GM19467 (cell line): ENCODE data around the gene RASD2.

ENCODE experiments used
- ATAC-seq: cut with Tn5 transposase; IDR thresholded peaks from one replicate; pipeline ENCODE4 v1.9.1; 2021; ENCODE audit warnings: mild to moderate bottlenecking, moderate library complexity; ENCODE audit not compliant: unreplicated experiment

The RASD2 gene

GRCh38 chr22:35558719-35559118 lies 18.1 kb downstream of the RASD2 start:
- ATAC-seq = no peak

- ATAC-seq = no peak
These were observed 18.8 kb downstream of the RASD2 start for GRCh38 chr22:35559354-35560005.

GRCh38 chr22:35560366-35560765 lies 19.7 kb downstream of the RASD2 start:
- no peak for ATAC-seq

DNA sequence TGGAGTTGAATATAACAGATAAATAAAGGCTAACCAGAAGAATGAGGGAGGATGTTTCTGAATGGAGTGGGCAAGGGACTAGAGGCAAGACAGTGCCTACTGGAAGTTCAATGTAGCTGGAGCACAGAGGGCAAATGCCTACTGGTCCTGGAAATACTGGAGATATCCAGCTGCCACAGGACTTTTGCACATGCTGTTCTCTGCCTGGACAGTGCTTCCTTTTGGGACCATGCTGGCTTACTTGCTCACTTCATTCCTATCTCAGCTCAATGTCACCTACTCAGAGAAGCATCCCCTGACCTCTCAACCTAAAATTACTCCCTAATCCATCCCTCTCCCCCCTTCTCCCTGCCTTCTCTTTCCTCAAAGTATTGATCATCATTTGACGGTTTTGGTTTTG lies 20.2 kb downstream of the RASD2 start:
- no peak for ATAC-seq

DNA sequence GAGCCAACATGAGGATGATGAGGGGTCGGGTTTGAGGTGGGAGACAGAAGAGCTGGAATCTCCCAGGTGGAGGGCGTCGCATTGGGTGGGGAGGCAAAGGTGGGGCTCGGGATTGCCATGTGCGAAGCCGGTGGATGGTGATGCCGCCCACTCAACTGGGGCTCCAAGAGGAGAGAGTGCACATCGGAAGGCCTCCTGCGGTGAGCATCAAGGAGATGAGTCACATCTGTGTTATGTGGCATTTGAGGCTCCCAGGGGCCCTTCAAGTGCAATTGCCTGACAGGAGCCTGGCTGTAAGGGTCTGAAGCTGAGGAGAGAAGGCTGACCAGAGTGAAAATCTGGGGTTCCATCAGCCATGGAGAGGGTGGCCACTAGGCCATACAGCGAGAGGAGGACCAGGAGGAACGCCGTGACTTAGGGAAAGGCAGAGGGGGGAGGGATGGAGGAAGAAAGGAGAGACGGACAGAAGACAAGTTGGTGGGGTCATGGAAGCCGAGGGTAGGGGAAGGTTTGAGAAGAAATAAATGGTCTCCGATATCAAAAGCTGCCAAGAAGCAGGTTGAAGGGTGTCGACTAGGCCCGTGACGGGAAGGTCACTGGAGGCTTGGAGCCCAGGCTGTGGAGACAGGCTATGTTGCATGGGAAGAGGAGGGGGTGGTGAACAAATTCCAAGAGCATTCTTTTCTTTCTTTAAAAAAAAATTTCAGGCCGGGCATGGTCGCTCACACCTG lies 21.3 kb downstream of the RASD2 start:
- ATAC-seq = no peak

DNA sequence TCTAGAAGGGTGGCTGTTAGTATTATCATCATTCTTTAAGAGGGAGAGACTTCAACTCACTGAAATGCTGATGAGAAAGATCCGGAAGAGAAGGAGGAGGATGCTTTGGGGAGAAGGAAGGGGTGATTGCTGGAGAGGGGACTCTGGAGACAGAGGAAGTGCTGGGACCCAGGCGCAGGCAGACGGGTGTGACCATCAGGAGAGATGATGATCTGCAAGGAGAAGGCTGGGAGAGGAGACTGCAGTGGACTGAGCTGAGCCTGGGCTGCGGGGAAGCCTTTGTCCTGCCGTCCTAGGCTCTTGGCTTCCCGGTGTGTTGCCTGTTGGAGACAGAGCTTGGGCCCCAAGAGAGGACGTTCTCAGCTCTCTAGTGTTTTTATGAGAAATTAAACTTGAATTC lies 22.6 kb downstream of the RASD2 start:
- no peak for ATAC-seq

DNA sequence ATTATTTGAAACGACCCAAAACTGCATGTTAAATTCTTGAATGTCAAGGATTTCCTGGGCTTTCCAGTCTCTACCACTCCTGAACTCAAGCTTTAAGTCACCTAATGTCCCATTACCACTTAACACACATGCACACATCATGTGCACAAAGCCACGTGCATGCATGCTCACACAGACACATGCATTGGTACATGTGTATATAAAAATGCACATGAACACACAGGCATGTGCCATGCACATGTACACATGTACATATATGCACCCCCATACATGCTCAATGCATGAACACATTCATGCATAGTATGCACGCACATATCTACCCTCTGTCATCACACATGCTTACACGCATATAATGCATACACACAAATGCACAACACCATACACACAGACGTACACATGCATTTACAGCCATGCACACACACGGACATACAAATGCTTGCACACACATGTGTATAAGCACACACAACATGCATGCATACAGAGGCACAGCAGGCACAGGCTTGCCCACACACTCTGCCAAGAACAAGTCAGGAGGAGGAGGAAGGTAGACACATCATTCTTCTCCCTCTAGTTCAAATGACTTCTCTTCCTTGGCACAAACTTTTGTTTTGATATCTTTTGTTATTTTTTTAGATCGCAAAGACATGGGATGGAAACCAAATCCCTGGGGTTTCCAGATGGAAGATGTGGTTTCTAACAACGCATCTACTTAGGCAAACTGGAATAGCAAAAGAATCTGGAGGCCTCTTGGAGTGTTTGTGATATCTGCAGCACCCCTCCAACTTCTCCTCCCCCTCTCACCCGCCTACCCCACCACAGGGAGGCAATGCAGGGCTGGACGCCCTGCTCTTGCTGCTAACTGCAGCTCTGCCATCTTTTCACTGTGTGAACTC lies 24.6 kb downstream of the RASD2 start:
- no peak for ATAC-seq

GRCh38 chr22:35567351-35568141 lies 26.9 kb downstream of the RASD2 start:
- ATAC-seq = no peak

- ATAC-seq = no peak
These were observed 28.4 kb downstream of the RASD2 start for GRCh38 chr22:35568751-35569739.

GRCh38 chr22:35569916-35570315 lies 29.3 kb downstream of the RASD2 start:
- no peak for ATAC-seq

GRCh38 chr22:35570686-35571194 lies 30.1 kb downstream of the RASD2 start:
- no peak for ATAC-seq

- no peak for ATAC-seq
These were observed 31.9 kb downstream of the RASD2 start for GRCh38 chr22:35572556-35572955.

- no peak for ATAC-seq
These were observed 34.6 kb downstream of the RASD2 start for GRCh38 chr22:35575116-35575748.

DNA sequence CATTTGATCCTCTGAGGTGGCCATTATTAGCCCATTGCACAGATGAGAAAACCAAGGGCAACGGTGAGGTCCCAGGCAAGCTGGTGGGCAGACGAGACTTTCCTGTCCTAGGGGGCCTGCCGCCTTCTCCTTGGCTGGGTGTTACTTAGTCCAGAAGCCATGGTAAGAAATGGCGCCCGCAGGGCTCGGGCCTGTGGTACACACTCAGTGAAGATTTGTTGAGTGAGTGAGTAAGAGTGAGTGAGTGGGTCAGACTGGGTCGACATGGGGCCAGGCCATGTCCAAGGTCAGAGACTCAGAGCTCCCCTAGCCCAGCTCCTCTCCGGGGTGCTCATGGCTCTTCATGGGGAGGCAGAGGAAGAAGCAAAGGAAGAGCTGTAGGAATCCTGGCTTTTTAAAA lies 36.0 kb downstream of the RASD2 start:
- no peak for ATAC-seq

GRCh38 chr22:35577799-35578659 lies 37.4 kb downstream of the RASD2 start:
- ATAC-seq = no peak

DNA sequence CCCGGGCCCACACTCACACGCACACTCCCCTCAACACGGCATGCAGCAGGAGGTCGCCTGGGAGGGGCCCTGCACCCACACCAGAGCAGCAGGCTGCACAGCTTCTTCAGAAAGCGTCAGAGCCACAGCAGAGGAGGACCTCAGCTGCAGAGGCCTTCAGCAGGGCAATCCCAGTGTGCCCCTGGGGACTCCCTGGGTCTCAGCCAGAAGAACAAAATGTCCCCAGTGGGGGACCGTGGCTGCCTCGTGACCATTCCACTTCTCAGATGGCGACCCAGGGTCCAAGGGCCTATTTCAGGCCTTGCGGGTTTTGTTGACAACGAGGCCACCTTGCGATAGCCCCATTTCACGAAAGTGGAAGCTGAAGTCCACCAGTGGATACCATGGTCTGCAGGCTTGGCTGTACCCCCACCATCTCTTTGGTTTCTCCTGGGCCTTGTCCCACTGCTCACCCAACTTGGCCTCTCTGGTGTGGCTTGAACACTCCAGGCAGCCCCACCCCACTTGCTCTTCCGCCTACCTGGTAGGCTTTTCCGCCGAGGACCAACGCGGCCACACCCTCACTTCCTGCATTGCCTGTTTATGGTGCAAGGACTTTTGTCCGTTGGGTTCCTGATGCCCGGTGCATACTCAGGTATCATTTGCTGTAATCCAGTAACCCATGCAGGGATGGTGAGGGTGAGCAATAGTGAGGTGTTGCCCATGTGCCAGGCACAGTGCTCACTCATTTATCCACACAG lies 38.4 kb downstream of the RASD2 start:
- no peak for ATAC-seq

- no peak for ATAC-seq
These were observed 39.9 kb downstream of the RASD2 start for GRCh38 chr22:35580351-35581022.
